ENCODE results near the gene FUT8. TPM values are rescaled to one million over a fixed set of nuclear protein-coding genes. Genes with fewer than 3 reads are reported as not detected.

The FUT8 gene
- total RNA-seq, 1 donor from 2014 or later = 7.8 TPM

DNA sequence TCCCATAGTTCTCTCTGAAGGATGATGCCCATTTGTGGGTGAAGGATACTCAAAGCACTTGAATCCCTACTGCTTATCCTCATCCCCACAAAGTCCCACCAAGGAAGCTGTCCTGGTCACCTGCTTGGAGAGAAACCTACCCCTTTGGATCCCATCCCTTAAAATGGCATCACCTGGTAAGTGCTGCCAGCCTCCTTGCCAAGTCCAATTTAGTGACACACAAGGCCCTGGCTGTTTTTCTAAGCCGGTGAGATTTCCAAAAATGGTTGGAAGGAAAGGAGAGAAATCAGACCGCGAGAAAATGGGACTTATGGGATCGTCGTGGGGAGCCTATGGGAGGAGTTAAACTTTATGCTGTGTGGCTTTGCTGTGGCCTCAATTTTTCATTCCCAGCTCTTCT is 358.2 kb downstream of the FUT8 start:
- no peak for DNase-seq
- H3K27me3 ChIP-seq (ENCODE audit: low read depth) = peaks cover 11% of the 10 kb centered on the region
- no peak overlapping the region for H3K27ac ChIP-seq (replicated peaks)
- no peak overlapping the region for H3K4me3 ChIP-seq
- TF ChIP-seq CTCF (IDR thresholded peaks at IDR 0.05; ENCODE audit: borderline replicate concordance) = no peak
- no peaks in the 10 kb centered on the region for H3K4me1 ChIP-seq
- no peaks in the 10 kb centered on the region for H3K36me3 ChIP-seq
- intact Hi-C loops (cut with micrococcal nuclease) = no loop called here
- H3K9me3 ChIP-seq (replicated peaks) = peaks cover 8% of the 10 kb centered on the region

DNA sequence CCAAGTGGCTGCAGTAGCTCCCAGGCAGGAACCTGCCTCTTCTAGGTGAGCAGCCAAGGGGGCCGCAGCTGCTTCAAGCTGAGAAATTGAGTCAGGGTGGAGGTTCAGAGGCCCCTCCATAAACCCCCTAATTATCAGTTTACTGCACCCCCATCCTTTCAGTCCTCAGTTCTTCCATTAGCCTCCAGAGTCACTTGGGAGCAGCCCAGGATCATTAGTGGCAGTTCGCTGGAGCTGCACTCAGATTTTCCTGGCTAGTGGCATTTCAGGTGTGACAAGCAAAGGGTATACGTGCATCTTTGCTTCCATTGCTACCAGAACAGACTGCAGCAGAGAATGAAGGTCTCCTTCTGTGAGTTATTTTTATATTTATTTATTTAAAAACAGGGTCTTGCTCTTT is 358.7 kb downstream of the FUT8 start:
- DNase-seq = no peak
- no peaks in the 10 kb centered on the region for H3K4me1 ChIP-seq
- TF ChIP-seq CTCF (IDR thresholded peaks at IDR 0.05; ENCODE audit: borderline replicate concordance) = no peak
- intact Hi-C loops (cut with micrococcal nuclease) = no loop called here
- H3K27me3 ChIP-seq (ENCODE audit: low read depth) = peaks cover 10% of the 10 kb centered on the region
- no peak overlapping the region for H3K4me3 ChIP-seq
- no peaks in the 10 kb centered on the region for H3K36me3 ChIP-seq
- no peak overlapping the region for H3K27ac ChIP-seq (replicated peaks)
- H3K9me3 ChIP-seq (replicated peaks) = peaks cover 8% of the 10 kb centered on the region

GRCh38 chr14:65772466-65772865 is 359.9 kb downstream of the FUT8 start:
- no peak overlapping the region for H3K27ac ChIP-seq (replicated peaks)
- peaks cover 8% of the 10 kb centered on the region for H3K9me3 ChIP-seq (replicated peaks)
- no peak for DNase-seq
- H3K4me1 ChIP-seq = no peaks in the 10 kb centered on the region
- intact Hi-C loops (cut with micrococcal nuclease) = no loop called here
- H3K4me3 ChIP-seq = no peak overlapping the region
- no peaks in the 10 kb centered on the region for H3K36me3 ChIP-seq
- H3K27me3 ChIP-seq (ENCODE audit: low read depth) = peaks cover 10% of the 10 kb centered on the region
- TF ChIP-seq CTCF (IDR thresholded peaks at IDR 0.05; ENCODE audit: borderline replicate concordance) = no peak

GRCh38 chr14:65772921-65773574 is 360.5 kb downstream of the FUT8 start:
- Histone ChIP-seq H3K9me3 (replicated peaks) (peaks cover 8% of the 10 kb centered on the region), H3K4me1 (no peaks in the 10 kb centered on the region), H3K36me3 (no peaks in the 10 kb centered on the region), H3K4me3 (no peak overlapping the region), H3K27me3 (ENCODE audit: low read depth) (peaks cover 11% of the 10 kb centered on the region), H3K27ac (replicated peaks) (no peak overlapping the region)
- no peak for DNase-seq
- TF ChIP-seq CTCF (IDR thresholded peaks at IDR 0.05; ENCODE audit: borderline replicate concordance) = no peak
- intact Hi-C loops (cut with micrococcal nuclease) = no loop called here

DNA sequence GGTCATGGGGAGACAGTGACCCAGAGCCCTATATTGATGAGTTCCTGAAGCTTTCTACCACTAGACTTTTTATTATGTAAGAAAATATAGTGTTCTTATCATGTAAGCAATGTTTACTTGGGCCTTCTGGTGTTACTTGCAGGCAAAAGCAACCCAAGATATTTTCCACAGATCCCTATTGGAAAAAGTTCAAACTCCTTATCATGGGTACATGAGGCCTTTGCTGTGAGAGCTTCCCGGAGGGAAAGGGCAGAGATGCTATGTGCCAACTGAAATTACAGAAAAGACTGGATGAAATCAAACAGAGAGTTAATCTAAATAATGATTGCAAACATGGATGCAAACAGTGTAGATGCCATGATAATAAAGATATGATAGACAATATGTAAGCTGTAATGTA is 361.5 kb downstream of the FUT8 start:
- intact Hi-C loops (cut with micrococcal nuclease) = no loop called here
- Histone ChIP-seq H3K4me3 (no peak overlapping the region), H3K27ac (replicated peaks) (no peak overlapping the region), H3K36me3 (no peaks in the 10 kb centered on the region), H3K9me3 (replicated peaks) (no peaks in the 10 kb centered on the region), H3K4me1 (no peaks in the 10 kb centered on the region), H3K27me3 (ENCODE audit: low read depth) (peaks cover 14% of the 10 kb centered on the region)
- no peak for DNase-seq
- TF ChIP-seq CTCF (IDR thresholded peaks at IDR 0.05; ENCODE audit: borderline replicate concordance) = no peak
